GM10847 (cell line): ENCODE data around the gene ADAM15.

Experiments
- POLR2A ChIP-seq: IDR thresholded peaks from 2 replicates; pipeline ENCODE4 v1.6.1; 2011; ENCODE audit not compliant: insufficient read length; ENCODE audit errors: extremely low read depth

The ADAM15 gene

GRCh38 chr1:155009742-155010141 is 41.4 kb upstream of the ADAM15 start:
- no peak for TF ChIP-seq POLR2A

GRCh38 chr1:155010211-155010918 is 40.8 kb upstream of the ADAM15 start:
- no peak for TF ChIP-seq POLR2A

GRCh38 chr1:155011004-155011416 is 40.1 kb upstream of the ADAM15 start:
- TF ChIP-seq POLR2A, result no peak

GRCh38 chr1:155011437-155012025 is 39.6 kb upstream of the ADAM15 start:
- TF ChIP-seq POLR2A, result no peak

GRCh38 chr1:155012026-155012546 is 39.0 kb upstream of the ADAM15 start:
- TF ChIP-seq POLR2A, result no peak

GRCh38 chr1:155012776-155013602 is 38.1 kb upstream of the ADAM15 start:
- no peak for TF ChIP-seq POLR2A

GRCh38 chr1:155013632-155014031 is 37.5 kb upstream of the ADAM15 start:
- TF ChIP-seq POLR2A, result no peak

GRCh38 chr1:155014709-155015508 is 36.2 kb upstream of the ADAM15 start:
- no peak for TF ChIP-seq POLR2A

- no peak for TF ChIP-seq POLR2A
These were observed 35.4 kb upstream of the ADAM15 start for GRCh38 chr1:155015527-155016230.

GRCh38 chr1:155016231-155016831 is 34.8 kb upstream of the ADAM15 start:
- no peak for TF ChIP-seq POLR2A

GRCh38 chr1:155017041-155017945 is 33.8 kb upstream of the ADAM15 start:
- no peak for TF ChIP-seq POLR2A

GRCh38 chr1:155017946-155018316 is 33.2 kb upstream of the ADAM15 start:
- TF ChIP-seq POLR2A, result no peak
